Measurements from ENCODE around the gene PADI1. TPM values are rescaled to one million over a fixed set of nuclear protein-coding genes. Genes with fewer than 3 reads are reported as not detected.

The PADI1 gene
- total RNA-seq, 1 experiment from 2014 or later = not detected

DNA sequence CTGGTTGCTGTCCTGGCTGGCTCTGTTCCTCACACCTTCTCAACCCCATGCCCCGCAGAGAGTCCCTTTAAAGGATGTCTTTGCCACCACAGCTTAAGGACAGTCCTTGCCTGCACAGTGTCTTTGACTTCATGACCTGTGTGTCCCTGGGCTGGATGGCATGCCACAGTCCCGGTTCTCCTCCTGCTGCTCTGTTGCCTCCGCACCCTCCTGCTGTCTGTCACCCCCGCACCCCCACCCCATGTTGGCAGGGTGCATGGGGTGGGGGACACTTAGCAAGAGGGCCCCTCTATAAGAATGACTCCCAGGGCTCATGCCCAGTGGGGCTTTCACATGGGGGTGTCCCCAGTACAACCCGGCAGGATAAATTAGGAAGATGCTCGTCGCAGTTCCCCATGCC lies 41.6 kb upstream of the PADI1 start:
- Histone ChIP-seq H3K36me3 (ENCODE audit: insufficient read depth, low read length) (no peaks in the 10 kb centered on the region), H3K27ac (ENCODE audit: low read length) (no peak overlapping the region), H3K27me3 (ENCODE audit: low read length) (no peaks in the 10 kb centered on the region), H3K79me2 (ENCODE audit: low read length) (no peaks in the 10 kb centered on the region), H4K20me1 (ENCODE audit: insufficient read depth, low read depth, low read length) (no peaks in the 10 kb centered on the region), H3K9me3 (ENCODE audit: low read length) (no peaks in the 10 kb centered on the region), H3K4me2 (ENCODE audit: low read depth, low read length, poor library complexity, severe bottlenecking) (no peak overlapping the region), H2AFZ (ENCODE audit: low read length) (no peak overlapping the region), H3K4me3 (ENCODE audit: low read length) (no peak overlapping the region), H3K4me1 (ENCODE audit: low read length) (no peaks in the 10 kb centered on the region), H3K9ac (ENCODE audit: low read length) (no peak overlapping the region), H3K9me2 (replicated peaks; ENCODE audit: insufficient read depth, low read length) (no peaks in the 10 kb centered on the region)
- DNase-seq = no peak

GRCh38 chr1:17163789-17164666 lies 40.9 kb upstream of the PADI1 start:
- H3K36me3 ChIP-seq (ENCODE audit: insufficient read depth, low read length) = no peaks in the 10 kb centered on the region
- H3K4me1 ChIP-seq (ENCODE audit: low read length) = no peaks in the 10 kb centered on the region
- no peaks in the 10 kb centered on the region for H3K9me2 ChIP-seq (replicated peaks; ENCODE audit: insufficient read depth, low read length)
- H4K20me1 ChIP-seq (ENCODE audit: insufficient read depth, low read depth, low read length) = no peaks in the 10 kb centered on the region
- no peaks in the 10 kb centered on the region for H3K27me3 ChIP-seq (ENCODE audit: low read length)
- no peak overlapping the region for H3K4me2 ChIP-seq (ENCODE audit: low read depth, low read length, poor library complexity, severe bottlenecking)
- no peak overlapping the region for H3K4me3 ChIP-seq (ENCODE audit: low read length)
- no peak overlapping the region for H2AFZ ChIP-seq (ENCODE audit: low read length)
- no peaks in the 10 kb centered on the region for H3K79me2 ChIP-seq (ENCODE audit: low read length)
- DNase-seq = no peak
- no peak overlapping the region for H3K27ac ChIP-seq (ENCODE audit: low read length)
- H3K9me3 ChIP-seq (ENCODE audit: low read length) = no peaks in the 10 kb centered on the region
- H3K9ac ChIP-seq (ENCODE audit: low read length) = no peak overlapping the region

GRCh38 chr1:17165823-17166222 lies 39.1 kb upstream of the PADI1 start:
- Histone ChIP-seq H3K4me1 (ENCODE audit: low read length) (no peaks in the 10 kb centered on the region), H3K27ac (ENCODE audit: low read length) (no peak overlapping the region)

DNA sequence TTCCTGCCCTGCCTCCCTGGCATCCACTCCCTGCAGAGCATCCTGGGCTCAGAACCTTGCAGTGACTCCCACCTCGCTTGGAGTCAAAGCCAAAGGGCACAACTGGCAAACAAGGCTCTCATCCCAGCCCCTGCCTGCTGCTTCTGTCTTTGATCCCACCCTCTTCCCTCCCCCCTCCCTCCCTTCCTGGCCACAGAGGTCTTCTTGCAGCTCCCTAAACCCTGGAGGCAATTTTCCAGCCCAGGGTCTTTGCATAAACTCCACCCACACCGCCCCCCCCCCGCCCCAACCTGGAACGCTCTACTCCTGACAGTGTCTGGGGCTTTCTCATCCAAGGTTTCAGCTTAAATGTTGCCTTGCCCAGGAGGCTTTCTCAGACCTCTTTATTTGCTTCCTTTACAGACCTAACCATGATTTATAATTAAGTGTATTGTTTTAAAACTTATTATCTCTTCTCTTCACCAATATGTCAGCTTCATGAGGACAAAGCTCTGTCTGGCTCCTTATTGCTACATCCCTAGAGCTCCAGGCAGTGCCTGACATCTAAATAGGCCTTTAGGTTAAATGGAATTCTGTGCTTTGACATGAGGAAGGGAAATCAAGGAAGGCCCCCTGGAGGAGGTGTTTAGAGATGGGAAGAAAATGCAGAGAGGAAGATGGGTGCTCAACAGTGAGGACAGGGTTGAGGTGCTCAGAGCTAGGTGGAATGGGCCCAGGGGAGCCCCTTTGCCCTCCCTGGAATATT lies 37.7 kb upstream of the PADI1 start:
- Histone ChIP-seq H3K9ac (ENCODE audit: low read length) (no peak overlapping the region), H4K20me1 (ENCODE audit: insufficient read depth, low read depth, low read length) (no peaks in the 10 kb centered on the region), H3K27me3 (ENCODE audit: low read length) (no peaks in the 10 kb centered on the region), H3K27ac (ENCODE audit: low read length) (no peak overlapping the region), H3K36me3 (ENCODE audit: insufficient read depth, low read length) (no peaks in the 10 kb centered on the region), H3K9me3 (ENCODE audit: low read length) (no peaks in the 10 kb centered on the region), H3K4me3 (ENCODE audit: low read length) (no peak overlapping the region), H3K4me2 (ENCODE audit: low read depth, low read length, poor library complexity, severe bottlenecking) (no peak overlapping the region), H2AFZ (ENCODE audit: low read length) (no peak overlapping the region), H3K79me2 (ENCODE audit: low read length) (no peaks in the 10 kb centered on the region), H3K9me2 (replicated peaks; ENCODE audit: insufficient read depth, low read length) (no peaks in the 10 kb centered on the region), H3K4me1 (ENCODE audit: low read length) (no peaks in the 10 kb centered on the region)
- DNase-seq = no peak

More at GRCh38 chr1:17165823-17166222, 39.1 kb upstream of the PADI1 start:
- DNase-seq = no peak
- Histone ChIP-seq H3K9me3 (ENCODE audit: low read length) (no peaks in the 10 kb centered on the region), H3K4me3 (ENCODE audit: low read length) (no peak overlapping the region), H2AFZ (ENCODE audit: low read length) (no peak overlapping the region), H3K9ac (ENCODE audit: low read length) (no peak overlapping the region), H3K9me2 (replicated peaks; ENCODE audit: insufficient read depth, low read length) (no peaks in the 10 kb centered on the region), H3K36me3 (ENCODE audit: insufficient read depth, low read length) (no peaks in the 10 kb centered on the region), H3K79me2 (ENCODE audit: low read length) (no peaks in the 10 kb centered on the region), H4K20me1 (ENCODE audit: insufficient read depth, low read depth, low read length) (no peaks in the 10 kb centered on the region), H3K27me3 (ENCODE audit: low read length) (no peaks in the 10 kb centered on the region), H3K4me2 (ENCODE audit: low read depth, low read length, poor library complexity, severe bottlenecking) (no peak overlapping the region)

GRCh38 chr1:17167786-17168090 lies 37.2 kb upstream of the PADI1 start:
- Histone ChIP-seq H3K4me3 (ENCODE audit: low read length) (no peak overlapping the region), H3K4me1 (ENCODE audit: low read length) (no peaks in the 10 kb centered on the region), H4K20me1 (ENCODE audit: insufficient read depth, low read depth, low read length) (no peaks in the 10 kb centered on the region), H3K9ac (ENCODE audit: low read length) (no peak overlapping the region), H3K36me3 (ENCODE audit: insufficient read depth, low read length) (no peaks in the 10 kb centered on the region), H3K4me2 (ENCODE audit: low read depth, low read length, poor library complexity, severe bottlenecking) (no peak overlapping the region), H3K79me2 (ENCODE audit: low read length) (no peaks in the 10 kb centered on the region), H2AFZ (ENCODE audit: low read length) (no peak overlapping the region), H3K9me3 (ENCODE audit: low read length) (no peaks in the 10 kb centered on the region), H3K27me3 (ENCODE audit: low read length) (no peaks in the 10 kb centered on the region), H3K27ac (ENCODE audit: low read length) (no peak overlapping the region), H3K9me2 (replicated peaks; ENCODE audit: insufficient read depth, low read length) (no peaks in the 10 kb centered on the region)
- no peak for DNase-seq

GRCh38 chr1:17168091-17168876 lies 36.6 kb upstream of the PADI1 start:
- H3K4me3 ChIP-seq (ENCODE audit: low read length) = no peak overlapping the region
- H3K27ac ChIP-seq (ENCODE audit: low read length) = no peak overlapping the region
- H3K9ac ChIP-seq (ENCODE audit: low read length) = no peak overlapping the region

DNA sequence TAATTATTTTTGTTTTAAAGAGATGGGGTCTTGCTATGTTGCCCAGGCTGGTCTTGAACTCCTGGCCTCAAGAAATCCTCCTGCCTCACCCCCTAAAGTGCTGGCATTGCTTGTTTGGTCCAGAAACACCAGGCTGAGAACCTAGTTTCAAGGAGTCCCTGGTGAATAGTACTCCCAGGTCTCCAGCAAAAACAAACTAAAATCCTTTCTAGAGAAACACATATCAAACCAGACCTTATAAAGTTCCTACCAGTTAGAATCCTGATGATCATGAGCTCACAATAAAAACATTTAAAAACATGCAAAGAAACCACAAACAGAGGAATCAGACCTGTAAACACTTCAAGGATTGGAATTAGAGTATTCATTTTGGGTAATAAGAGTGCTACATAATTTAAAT lies 34.4 kb upstream of the PADI1 start:
- H3K27me3 ChIP-seq (ENCODE audit: low read length) = no peaks in the 10 kb centered on the region
- no peaks in the 10 kb centered on the region for H3K36me3 ChIP-seq (ENCODE audit: insufficient read depth, low read length)
- no peak overlapping the region for H3K9ac ChIP-seq (ENCODE audit: low read length)
- no peak overlapping the region for H3K4me2 ChIP-seq (ENCODE audit: low read depth, low read length, poor library complexity, severe bottlenecking)
- H3K79me2 ChIP-seq (ENCODE audit: low read length) = no peaks in the 10 kb centered on the region
- no peak for DNase-seq
- no peaks in the 10 kb centered on the region for H4K20me1 ChIP-seq (ENCODE audit: insufficient read depth, low read depth, low read length)
- H3K9me3 ChIP-seq (ENCODE audit: low read length) = no peaks in the 10 kb centered on the region
- no peaks in the 10 kb centered on the region for H3K4me1 ChIP-seq (ENCODE audit: low read length)
- no peaks in the 10 kb centered on the region for H3K9me2 ChIP-seq (replicated peaks; ENCODE audit: insufficient read depth, low read length)
- no peak overlapping the region for H2AFZ ChIP-seq (ENCODE audit: low read length)
- H3K4me3 ChIP-seq (ENCODE audit: low read length) = no peak overlapping the region
- H3K27ac ChIP-seq (ENCODE audit: low read length) = no peak overlapping the region

More at GRCh38 chr1:17168091-17168876, 36.6 kb upstream of the PADI1 start:
- no peaks in the 10 kb centered on the region for H3K36me3 ChIP-seq (ENCODE audit: insufficient read depth, low read length)
- no peaks in the 10 kb centered on the region for H3K79me2 ChIP-seq (ENCODE audit: low read length)
- H3K9me3 ChIP-seq (ENCODE audit: low read length) = no peaks in the 10 kb centered on the region
- no peaks in the 10 kb centered on the region for H3K27me3 ChIP-seq (ENCODE audit: low read length)
- no peaks in the 10 kb centered on the region for H3K4me1 ChIP-seq (ENCODE audit: low read length)
- H3K4me2 ChIP-seq (ENCODE audit: low read depth, low read length, poor library complexity, severe bottlenecking) = no peak overlapping the region
- no peak for DNase-seq
- no peak overlapping the region for H2AFZ ChIP-seq (ENCODE audit: low read length)
- H4K20me1 ChIP-seq (ENCODE audit: insufficient read depth, low read depth, low read length) = no peaks in the 10 kb centered on the region
- no peaks in the 10 kb centered on the region for H3K9me2 ChIP-seq (replicated peaks; ENCODE audit: insufficient read depth, low read length)

GRCh38 chr1:17173217-17173616 lies 31.7 kb upstream of the PADI1 start:
- Histone ChIP-seq H3K4me1 (ENCODE audit: low read length) (no peaks in the 10 kb centered on the region), H3K4me2 (ENCODE audit: low read depth, low read length, poor library complexity, severe bottlenecking) (no peak overlapping the region), H3K4me3 (ENCODE audit: low read length) (no peak overlapping the region), H4K20me1 (ENCODE audit: insufficient read depth, low read depth, low read length) (no peaks in the 10 kb centered on the region), H3K36me3 (ENCODE audit: insufficient read depth, low read length) (no peaks in the 10 kb centered on the region), H3K79me2 (ENCODE audit: low read length) (no peaks in the 10 kb centered on the region), H3K27ac (ENCODE audit: low read length) (no peak overlapping the region), H3K27me3 (ENCODE audit: low read length) (no peaks in the 10 kb centered on the region), H2AFZ (ENCODE audit: low read length) (no peak overlapping the region), H3K9me2 (replicated peaks; ENCODE audit: insufficient read depth, low read length) (no peaks in the 10 kb centered on the region), H3K9me3 (ENCODE audit: low read length) (no peaks in the 10 kb centered on the region), H3K9ac (ENCODE audit: low read length) (no peak overlapping the region)
- no peak for DNase-seq
